Embryonic facial prominence (tissue), 1 donor: ENCODE data around the gene SPATC1L.
"Not testable (repeated sequence)": the region's sequence is repeated elsewhere in the genome, so short reads cannot be mapped to it uniquely, and the experiment has no call there.

Experiments used
- DNase-seq: peaks from one replicate; pipeline ENCODE4 v3.0.0-alpha.2; 2016; ENCODE audit errors: extremely low spot score

The SPATC1L gene

DNA sequence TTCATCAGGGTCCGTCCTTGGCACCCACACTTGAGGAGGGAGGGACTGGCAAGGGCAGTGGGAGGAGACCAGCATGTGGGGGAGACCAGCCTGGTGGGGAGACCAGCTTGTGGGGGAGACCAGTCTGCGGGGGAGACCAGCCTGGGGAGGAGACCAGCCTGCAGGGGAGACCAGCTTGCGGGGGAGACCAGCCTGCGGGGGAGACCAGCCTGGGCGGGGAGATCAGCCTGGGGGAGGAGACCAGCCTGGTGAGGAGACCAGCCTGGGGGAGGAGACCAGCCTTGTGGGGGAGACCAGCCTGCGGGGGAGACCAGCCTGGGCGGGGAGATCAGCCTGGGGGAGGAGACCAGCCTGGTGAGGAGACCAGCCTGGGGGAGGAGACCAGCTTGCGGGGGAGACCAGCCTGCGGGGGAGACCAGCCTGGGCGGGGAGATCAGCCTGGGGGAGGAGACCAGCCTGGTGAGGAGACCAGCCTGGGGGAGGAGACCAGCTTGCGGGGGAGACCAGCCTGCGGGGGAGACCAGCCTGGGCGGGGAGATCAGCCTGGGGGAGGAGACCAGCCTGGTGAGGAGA, 836 bp downstream of the SPATC1L start:
- DNase-seq, result not testable (repeated sequence)

DNA sequence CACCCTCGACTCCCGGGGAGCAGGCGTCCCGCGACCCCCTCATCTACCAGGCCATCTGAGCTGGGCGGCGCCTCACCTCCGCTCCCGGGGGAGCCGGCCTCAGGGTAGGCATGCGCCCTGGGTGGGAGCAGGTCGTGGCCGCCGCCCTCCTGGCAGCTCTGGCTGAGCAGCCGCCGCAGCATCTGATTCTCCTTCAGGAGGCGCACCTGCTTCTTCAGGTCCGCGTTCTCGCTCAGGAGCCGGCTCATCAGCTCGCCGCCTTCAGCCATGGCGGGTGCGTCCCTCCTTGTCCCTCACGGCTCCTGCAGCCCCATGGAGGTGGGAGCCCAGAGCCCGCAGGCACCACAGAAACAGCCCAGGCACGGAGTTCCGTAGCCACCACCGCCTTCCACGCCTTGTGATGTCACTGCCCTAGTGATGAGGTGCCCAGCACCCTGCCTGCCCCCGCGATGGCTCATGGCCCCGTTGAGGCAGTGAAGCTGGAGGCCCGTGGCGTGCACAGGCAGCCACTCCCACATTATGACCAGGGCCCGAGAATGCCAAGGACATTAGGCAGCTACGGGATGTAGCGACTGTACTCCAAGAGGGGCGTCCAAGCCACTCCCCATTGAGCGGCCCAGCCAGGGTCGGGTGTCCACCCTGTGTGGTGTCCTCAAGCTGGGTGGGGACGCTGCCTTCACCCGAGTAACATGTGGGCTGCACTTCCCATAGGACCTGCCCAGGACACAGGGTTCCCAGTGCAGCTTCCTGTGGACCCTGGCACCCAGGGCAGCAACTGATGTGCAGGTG, 1.5 kb downstream of the SPATC1L start:
- DNase-seq, result no peak

DNA sequence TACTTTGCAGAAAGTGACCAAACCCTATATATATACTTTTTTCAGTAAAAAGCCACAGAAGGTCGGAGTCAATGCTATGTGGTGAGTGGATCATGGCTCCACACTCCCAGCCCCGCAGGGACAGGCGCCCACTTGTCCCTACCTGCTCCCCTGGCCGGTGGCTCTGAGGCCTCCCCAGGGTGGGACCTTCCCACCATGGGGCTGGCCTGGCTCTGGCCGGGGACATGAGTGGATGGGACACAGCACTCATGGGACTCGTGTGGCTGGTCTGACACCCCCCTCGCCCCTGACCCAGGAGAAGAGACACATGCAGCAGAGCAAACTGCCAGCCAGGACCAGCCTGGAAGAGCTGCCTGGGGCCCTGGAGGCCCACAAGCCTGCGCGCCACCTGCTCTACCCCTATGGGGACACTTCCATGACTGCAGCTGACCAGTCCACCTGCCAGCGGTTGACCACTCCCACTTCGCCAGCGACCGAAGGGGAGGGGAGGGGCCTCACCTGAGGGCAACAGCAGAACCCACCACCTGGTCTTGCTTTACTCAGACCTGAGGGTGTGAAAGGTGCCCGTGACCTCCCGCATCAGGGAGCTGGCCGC, 2.2 kb downstream of the SPATC1L start:
- no peak for DNase-seq

DNA sequence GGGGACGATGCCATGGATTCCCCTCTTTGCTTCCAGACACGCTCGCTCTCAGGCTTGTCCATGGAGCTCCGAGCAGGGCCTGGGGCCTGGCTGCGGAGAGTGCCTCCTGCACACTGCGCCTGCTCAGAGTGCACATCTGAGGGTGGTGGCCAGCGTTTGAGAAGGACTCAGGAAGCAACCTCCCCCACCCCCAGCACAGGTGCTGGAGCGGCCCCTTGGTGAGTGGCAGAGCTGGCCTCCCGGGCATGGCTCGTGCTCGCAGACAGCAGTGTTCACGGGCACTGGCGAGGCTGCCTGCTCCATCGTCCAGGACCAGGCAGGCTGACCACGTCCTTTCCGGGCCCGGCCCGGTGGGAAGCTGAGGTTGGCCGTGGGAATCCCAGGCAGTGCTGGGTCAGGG, 2.8 kb downstream of the SPATC1L start:
- no peak for DNase-seq

DNA sequence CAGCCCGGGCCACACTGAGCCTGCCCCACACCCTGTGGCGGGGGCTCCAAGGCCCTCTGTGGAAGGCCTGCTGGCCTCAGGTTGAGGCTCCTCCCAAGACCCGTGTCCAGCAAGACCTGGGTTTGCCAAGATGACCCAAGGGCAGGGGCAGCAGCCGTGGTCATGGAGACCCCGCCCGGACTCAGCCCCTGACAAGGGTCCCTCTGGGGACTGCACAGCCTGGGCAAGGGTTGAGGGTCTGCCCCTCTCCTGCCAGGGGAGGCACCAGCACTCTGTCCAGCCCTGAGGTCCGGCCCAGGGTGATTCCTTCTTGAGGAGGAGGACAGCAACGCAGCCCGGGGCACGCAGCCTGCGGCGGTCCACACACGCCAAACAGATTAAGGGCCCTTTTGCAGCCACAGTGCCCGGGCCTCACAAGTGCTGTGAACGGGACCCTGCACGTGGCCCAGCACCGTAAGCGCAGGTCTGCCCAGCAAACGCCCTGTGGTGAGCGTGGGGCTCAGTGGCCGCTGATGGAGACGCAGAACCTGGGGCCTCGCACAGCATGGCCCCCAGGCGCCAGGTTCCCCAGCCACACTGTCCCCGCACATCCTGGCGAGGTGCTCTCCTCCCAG, 3.4 kb downstream of the SPATC1L start:
- DNase-seq, result no peak

DNA sequence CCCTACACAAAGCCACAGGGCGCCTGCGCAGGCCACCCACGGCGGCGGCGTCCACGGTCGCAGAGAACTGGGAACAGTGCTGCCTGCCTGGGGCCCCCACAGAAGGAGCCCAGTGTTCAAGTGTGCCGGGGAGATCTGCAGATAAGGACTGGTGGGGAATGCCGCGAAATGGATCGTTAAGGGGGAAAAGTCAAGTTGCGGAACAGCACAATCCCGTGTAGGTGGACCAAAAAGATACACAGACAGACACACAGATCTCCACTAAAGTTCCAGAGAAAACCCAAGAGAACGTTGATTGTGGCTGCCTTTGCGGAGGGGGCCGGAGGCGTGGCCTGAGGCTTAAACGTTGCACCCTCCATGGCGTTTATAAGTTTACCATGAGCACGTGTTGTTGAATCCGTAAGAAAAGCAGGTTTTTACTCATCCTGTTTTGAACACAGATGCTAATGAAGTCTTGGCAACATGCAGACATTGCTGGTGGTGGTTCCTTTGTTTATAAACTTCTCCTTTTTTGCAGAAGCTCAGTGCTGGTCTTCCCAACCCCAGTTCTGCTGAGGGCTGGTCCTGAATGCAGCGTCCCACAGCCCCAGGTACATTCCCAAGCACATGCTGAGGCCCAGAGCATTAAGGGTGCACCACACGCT, 4.1 kb downstream of the SPATC1L start:
- no peak for DNase-seq

DNA sequence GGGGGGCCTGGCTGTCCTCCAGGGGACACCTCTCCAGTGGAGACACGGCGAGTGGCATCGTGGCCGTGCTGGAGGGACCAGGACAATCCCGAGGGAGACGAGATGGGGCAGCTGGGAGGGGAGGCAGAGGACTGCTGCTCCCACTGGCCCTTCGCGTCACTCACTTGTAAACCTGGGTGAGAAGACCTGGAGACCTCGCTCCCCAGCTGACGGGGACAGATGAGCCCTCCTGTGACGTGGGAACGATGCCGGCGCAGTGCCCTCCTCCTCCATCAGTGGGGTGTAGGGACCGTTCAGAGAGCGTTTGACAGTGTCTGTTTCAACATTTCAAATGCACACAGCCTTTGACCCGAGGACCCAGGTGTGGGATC, 4.6 kb downstream of the SPATC1L start:
- no peak for DNase-seq

DNA sequence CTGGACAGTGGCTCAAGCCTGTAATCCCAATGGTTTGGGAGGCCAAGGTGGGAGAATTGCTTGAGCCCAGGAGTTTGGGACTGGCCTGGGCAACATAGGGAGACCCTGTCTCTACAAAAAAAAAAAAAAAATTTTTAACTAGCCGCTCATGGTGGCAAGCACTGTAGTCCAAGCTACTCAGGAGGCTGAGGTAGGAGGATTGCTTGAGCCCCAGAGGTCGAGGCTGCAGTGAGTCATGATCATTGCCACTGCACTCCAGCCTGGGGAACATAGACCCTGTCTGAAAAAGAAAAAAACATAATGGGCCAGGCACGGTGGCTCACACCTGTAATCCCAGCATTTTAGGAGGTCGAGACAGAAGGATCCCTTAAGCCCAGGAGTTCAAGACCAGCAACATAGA, 5.3 kb downstream of the SPATC1L start:
- no peak for DNase-seq

DNA sequence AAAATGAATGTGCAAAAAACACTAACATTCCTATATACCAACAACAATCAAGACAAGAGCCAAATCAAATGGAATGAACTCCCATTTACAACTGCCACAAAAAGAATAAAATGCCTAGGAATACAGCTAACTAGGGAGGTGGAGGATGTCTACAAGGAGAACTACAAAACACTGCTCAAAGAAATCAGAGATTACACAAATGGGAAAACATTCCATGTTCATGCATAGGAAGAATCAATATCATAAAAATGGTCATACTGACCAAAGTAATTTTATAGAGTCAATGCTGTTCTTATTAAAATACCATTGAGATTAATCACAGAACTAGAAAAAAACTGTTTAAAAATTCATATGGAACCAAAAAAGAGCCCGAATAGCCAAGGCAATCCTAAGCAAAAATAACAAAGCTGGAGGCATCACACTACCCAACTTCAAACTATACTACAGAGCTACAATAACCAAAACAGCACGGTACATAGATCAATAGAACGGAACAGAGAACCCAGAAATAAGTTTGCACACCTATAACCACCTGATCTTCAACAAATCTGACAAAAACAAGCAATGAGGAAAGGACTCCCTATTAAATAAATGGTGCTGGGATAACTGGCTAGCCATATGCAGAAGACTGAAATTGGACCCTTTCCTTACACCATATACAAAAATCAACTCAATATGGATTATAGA, 7.7 kb downstream of the SPATC1L start:
- DNase-seq, result not testable (repeated sequence)

DNA sequence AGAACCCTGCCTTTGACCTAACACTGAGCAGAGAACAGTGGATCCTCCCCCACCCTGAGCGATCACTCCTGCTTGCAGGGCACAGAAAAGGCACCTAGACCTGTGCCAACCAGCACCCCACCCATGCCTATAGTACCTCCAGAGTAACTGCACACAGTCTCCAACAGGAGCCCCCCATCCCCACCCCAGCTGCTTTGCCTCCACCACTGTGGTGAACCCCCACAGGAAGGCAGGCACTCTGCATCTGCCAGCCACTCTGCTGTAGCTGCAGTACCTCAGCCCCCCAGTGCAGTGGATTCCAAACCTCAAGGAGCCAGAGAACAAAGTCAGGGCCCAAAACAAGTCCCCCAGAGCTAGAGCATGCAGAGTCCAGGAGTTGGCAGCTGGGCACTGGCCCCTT, 10.7 kb downstream of the SPATC1L start:
- DNase-seq, result no peak

DNA sequence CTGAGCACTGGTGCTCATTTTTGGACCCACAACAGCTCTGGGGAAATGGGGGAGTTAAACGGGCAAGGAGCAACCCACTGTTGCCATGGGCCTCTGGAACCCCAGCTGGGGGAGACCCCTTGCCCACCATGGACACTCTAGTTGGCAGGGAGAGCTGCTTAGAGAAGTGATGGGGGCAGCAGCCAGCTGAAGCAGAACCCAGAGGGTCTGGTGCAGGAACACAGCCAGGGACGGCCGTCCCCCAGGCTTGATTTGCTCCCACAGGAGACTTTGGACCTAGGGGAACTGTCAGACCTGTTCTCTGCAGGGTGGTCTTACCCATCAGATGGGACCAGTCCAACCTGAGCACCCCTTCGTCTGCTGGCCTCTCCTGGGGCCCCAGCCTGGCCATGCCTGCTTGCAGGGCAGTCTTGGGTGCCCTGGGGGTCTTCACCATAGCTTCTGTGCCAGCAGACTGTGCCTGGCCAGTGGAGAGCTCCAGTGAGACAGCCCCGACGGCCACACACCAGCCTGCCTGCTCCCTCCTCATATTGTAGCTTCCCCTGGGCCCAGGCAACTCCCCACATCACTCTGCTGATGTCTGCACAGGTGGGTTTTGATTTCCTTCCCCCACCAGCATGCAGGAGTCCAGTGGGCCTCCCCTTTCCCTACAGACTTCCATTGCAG, 11.3 kb downstream of the SPATC1L start:
- no peak for DNase-seq

DNA sequence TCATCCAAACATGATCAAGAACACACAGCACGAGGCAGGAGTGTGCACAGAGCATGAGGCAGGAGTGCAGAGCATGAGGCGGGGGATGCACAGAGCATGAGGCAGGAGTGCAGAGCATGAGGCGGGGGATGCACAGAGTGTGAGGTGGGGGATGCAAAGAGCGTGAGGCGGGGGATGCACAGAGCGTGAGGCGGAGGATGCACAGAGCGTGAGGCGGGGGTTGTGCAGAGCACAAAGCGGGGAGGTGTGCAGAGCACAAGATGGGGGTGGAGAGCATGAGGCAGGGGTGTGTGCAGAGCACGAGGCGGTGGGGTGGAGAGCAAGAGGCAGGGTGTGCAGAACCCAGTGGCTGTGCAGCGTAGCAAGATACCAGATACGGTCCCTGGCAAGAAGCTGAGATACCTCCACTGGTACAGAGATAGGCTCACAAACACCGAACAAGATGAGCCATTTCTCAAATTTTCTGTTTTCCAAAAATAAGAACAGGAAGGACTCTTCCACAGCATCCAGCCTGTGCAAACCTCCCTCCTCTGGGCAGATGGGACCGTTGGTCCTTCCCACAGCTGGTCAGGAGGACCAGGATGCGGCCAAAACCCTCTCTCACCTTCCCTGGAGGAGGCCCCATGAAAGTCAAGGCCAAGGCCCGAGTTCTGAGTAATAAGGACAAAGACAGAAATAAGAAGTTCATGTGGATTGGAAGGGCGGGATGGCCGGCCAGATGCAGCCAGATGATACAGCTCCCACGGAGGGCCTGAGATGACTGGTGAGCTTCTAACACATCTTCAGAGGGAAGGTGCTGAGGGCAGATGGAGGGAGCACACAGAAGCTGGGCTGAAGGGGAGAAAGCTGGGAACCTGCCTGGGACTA, 12.0 kb downstream of the SPATC1L start:
- no peak for DNase-seq

DNA sequence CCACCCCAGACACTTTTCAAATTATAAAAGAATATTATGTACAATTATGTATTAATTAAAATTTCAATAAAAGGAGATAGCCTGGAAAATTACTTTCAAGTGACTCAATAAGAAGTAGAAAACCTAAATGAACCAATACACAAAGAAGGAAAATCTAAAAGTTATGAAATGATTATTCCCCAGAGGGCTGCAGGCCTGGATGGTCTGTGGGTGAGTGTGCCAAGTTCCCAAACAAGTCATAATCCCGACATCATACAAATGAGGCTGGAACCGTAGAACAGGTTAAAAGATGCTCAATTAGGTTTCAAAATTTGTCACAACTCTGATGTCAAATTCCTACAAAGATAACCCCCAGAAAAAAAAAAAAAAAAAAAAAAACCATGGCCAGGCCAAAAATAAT, 12.7 kb downstream of the SPATC1L start:
- DNase-seq, result no peak

DNA sequence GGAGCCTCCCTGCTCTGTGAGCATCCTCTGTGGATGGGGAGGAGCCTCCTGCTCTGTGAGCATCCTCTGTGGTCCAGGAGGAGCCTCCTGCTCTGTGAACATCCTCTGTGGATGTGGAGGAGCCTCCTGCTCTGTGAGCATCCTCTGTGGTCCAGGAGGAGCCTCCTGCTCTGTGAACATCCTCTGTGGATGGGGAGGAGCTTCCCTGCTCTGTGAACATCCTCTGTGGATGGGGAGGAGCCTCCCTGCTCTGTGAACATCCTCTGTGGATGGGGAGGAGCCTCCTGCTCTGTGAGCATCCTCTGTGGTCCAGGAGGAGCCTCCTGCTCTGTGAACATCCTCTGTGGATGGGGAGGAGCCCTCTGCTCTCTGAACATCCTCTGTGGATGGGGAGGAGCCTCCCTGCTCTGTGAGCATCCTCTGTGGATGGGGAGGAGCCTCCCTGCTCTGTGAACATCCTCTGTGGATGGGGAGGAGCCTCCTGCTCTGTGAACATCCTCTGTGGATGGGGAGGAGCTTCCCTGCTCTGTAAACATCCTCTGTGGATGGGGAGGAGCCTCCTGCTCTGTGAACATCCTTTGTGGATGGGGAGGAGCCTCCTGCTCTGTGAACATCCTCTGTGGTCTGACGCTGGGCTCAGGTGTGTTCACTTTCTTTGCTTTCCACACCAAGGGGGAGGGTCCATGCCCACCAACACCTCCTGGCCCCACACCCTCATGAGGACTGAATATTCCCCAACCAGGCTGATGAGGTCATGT, 13.6 kb downstream of the SPATC1L start:
- not testable (repeated sequence) for DNase-seq

DNA sequence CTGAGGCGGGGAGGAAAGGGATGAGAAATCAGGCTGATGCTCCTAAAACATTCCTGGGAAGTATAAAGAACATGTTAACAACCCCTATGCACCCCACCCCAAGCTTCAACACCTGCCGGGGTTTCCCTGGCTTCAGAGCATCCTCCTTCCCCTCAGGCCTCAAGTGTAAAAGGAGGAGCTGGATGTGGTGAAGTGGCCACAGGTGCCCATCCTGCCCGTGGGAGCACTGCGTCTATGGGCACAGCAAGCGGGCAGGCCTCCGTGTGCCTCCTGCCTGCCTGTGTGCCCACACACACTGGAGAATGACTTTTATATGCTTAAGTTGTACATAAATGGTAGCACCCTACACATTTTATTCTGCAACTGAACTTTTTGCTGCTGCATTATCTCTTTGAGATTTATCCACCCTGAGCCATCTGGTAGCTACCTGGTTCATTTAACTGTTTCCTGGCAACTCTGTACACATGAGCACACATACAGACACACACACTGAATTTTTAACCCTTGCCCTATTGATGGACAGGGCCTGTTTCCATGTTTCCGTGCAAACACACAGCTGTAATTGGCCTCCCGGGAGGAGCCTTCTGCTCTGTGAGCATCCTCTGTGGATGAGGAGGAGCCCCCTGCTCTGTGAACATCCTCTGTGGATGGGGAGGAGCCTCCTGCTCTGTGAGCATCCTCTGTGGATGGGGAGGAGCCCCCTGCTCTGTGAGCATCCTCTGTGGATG, 15.4 kb downstream of the SPATC1L start:
- DNase-seq, result no peak

DNA sequence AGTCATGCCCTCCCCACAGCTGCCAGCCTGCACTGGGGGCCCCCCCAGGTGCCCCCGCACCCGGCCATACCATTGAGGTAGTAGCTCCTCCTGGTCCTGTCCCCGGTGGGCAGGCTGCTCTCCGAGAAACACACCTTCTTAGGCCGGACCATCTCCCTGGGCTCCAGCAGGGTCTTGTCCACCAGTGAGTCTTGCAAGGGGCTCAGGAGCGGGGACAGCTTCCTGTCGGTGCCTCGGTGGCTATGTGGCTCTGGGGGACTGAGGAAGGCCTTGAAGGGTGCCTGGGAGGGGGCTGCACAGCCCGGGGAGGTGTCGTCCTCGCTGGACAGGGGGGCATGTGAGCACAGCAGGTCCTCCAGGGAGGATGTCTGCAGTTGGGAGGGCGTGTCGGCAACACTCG, 16.0 kb downstream of the SPATC1L start:
- no peak for DNase-seq

DNA sequence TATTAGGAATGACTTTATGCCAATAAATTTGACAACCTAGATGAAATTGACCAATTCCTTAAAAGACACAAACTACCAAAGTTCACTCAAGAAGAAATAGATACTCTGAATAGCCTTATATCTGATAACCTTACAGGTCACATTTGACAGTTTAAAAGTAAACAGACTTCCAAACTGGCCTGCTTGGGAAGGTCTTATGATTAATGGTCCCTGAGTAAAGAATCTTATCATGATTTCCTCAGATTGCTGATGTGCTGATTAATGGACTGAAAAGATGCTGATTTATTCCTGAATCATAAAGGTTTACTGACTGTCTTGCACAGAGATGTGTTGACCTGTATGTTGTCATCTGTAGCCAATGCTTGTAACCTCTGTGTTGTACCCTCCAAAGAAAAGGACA, 19.2 kb downstream of the SPATC1L start:
- no peak for DNase-seq

DNA sequence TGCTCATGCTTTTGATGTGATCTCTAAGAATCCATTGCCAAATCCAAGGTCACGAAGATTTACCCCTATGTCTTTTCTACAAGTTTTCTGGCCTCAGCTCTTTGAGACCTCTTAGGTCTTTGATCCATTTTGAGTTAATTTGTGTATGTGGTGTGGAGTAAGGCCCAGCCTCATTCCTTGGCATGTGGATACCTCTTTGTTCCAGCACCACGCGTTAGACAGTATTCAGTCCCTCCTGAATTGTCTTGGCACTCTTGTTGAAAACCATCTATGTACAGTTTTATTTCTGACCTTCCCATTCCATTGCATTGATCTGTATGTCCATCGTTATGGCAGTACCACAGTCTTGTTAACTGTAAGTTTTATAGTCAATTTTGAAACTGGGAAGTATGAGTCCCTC, 20.9 kb downstream of the SPATC1L start:
- no peak for DNase-seq
